NB4 (cell line): ENCODE results near the gene TCL1A.

Experiments used
- CTCF ChIP-seq: IDR thresholded peaks from one replicate; pipeline ENCODE4 v1.5.1; 2012; ENCODE audit warnings: low read depth, low read length
- MYC ChIP-seq: IDR thresholded peaks from 2 replicates; pipeline ENCODE4 v1.6.1; 2011; ENCODE audit warnings: low read depth, low read length
- POLR2A ChIP-seq: IDR thresholded peaks from 2 replicates; pipeline ENCODE4 v1.6.1; 2011; ENCODE audit warnings: mild to moderate bottlenecking; ENCODE audit not compliant: insufficient read length; ENCODE audit errors: extremely low read depth
- TF ChIP-seq, protein P1 (sequence below): IDR thresholded peaks from 2 replicates; pipeline ENCODE4 v1.6.1; 2011; ENCODE audit warnings: low read depth, low read length

GRCh38 chr14:95664066-95664465, 49.9 kb downstream of the TCL1A start:
- TF ChIP-seq CTCF (no peak), POLR2A (no peak), MYC (no peak)
- TF ChIP-seq, protein P1, sequence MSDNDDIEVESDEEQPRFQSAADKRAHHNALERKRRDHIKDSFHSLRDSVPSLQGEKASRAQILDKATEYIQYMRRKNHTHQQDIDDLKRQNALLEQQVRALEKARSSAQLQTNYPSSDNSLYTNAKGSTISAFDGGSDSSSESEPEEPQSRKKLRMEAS = no peak
